SH-SY5Y (cell line): Measurements from ENCODE around the gene GMPR.

Source experiments
- GATA2 ChIP-seq: IDR thresholded peaks from 2 replicates; pipeline ENCODE4 v1.6.1; 2011; ENCODE audit warnings: mild to moderate bottlenecking, low read depth, low read length
- GATA3 ChIP-seq: IDR thresholded peaks from 2 replicates; pipeline ENCODE4 v1.6.1; 2011; ENCODE audit warnings: low read depth, mild to moderate bottlenecking, low read length, moderate library complexity

GRCh38 chr6:16324606-16325225 lies 86.3 kb downstream of the GMPR start:
- TF ChIP-seq GATA2 (no peak), GATA3 (no peak)
